ENCODE measurements around the gene PRKG1. TPM values are rescaled to one million over a fixed set of nuclear protein-coding genes. Genes with fewer than 3 reads are reported as not detected.

PRKG1 gene
- polyA plus RNA-seq, 3 donors, result not detected

DNA sequence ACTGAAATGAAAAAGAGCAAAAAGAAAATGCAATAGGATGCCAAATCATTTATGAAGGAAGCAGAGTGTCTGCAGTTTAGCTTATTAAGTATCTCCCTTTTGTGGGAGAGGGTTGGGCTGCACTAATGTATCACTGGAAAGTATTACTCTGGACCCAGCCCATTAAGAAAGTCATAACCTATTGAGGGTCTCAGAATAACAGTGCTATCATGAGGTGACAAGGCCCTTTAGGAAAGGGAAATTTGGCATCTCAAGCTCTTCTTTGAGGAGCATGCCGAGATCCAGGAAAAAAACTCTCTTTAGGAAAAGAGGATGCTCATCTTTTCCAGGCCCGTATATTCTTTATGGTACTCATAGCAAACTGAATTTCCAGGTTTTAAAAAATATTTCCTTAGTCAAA, 114.6 kb downstream of the PRKG1 start:
- no peak for DNase-seq
- Histone ChIP-seq H3K27ac (ENCODE audit: low read depth in 1 of 2, low read length in 2 of 2) (no peak overlapping the region), H2AFZ (ENCODE audit: insufficient read depth, low read depth, low read length, poor library complexity, severe bottlenecking) (no peak overlapping the region), H3K9ac (ENCODE audit: insufficient read depth, low read length, poor library complexity, severe bottlenecking) (no peak overlapping the region), H3K9me3 (replicated peaks in 1 of 2; ENCODE audit: control insufficient read depth in 1 of 2, insufficient read depth in 1 of 2, low read length in 2 of 2) (no peaks in the 10 kb centered on the region), H3K4me2 (replicated peaks; ENCODE audit: extremely low read depth, low read length, poor library complexity, severe bottlenecking) (no peak overlapping the region), H3K4me1 (ENCODE audit: control insufficient read depth in 1 of 2, insufficient read depth in 2 of 2, low read length in 2 of 2) (no peaks in the 10 kb centered on the region), H3K36me3 (replicated peaks in 1 of 2; ENCODE audit: control insufficient read depth in 1 of 2, insufficient read depth in 2 of 2, low read length in 2 of 2) (no peaks in the 10 kb centered on the region), H3K79me2 (ENCODE audit: insufficient read depth, low read length) (no peaks in the 10 kb centered on the region), H3K27me3 (ENCODE audit: control insufficient read depth in 2 of 2, insufficient read depth in 2 of 2, low read length in 2 of 2) (no peaks in the 10 kb centered on the region), H4K20me1 (ENCODE audit: insufficient read depth, low read length) (no peaks in the 10 kb centered on the region), H3K4me3 (replicated peaks in 1 of 3; ENCODE audit: low read depth in 2 of 3, low read length in 3 of 3) (no peak overlapping the region)
- TF ChIP-seq, protein P1, sequence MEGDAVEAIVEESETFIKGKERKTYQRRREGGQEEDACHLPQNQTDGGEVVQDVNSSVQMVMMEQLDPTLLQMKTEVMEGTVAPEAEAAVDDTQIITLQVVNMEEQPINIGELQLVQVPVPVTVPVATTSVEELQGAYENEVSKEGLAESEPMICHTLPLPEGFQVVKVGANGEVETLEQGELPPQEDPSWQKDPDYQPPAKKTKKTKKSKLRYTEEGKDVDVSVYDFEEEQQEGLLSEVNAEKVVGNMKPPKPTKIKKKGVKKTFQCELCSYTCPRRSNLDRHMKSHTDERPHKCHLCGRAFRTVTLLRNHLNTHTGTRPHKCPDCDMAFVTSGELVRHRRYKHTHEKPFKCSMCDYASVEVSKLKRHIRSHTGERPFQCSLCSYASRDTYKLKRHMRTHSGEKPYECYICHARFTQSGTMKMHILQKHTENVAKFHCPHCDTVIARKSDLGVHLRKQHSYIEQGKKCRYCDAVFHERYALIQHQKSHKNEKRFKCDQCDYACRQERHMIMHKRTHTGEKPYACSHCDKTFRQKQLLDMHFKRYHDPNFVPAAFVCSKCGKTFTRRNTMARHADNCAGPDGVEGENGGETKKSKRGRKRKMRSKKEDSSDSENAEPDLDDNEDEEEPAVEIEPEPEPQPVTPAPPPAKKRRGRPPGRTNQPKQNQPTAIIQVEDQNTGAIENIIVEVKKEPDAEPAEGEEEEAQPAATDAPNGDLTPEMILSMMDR (IDR thresholded peaks at IDR 0.05), result no peak
- no CpG with 5 or more reads among the region's 2 CpGs for WGBS (ENCODE audit: insufficient coverage)
- H3K9me3 Mint-ChIP-seq, result no peaks in the 10 kb centered on the region
- H3K4me1 Mint-ChIP-seq, result no peaks in the 10 kb centered on the region
- no peak overlapping the region for H3K4me3 Mint-ChIP-seq
- H3K27ac Mint-ChIP-seq, result no peak overlapping the region
- no peaks in the 10 kb centered on the region for H3K27me3 Mint-ChIP-seq (ENCODE audit: low read depth in 3 of 3)
- intact Hi-C loops (cut with micrococcal nuclease), result no loop called here
- H3K36me3 Mint-ChIP-seq, result no peaks in the 10 kb centered on the region

DNA sequence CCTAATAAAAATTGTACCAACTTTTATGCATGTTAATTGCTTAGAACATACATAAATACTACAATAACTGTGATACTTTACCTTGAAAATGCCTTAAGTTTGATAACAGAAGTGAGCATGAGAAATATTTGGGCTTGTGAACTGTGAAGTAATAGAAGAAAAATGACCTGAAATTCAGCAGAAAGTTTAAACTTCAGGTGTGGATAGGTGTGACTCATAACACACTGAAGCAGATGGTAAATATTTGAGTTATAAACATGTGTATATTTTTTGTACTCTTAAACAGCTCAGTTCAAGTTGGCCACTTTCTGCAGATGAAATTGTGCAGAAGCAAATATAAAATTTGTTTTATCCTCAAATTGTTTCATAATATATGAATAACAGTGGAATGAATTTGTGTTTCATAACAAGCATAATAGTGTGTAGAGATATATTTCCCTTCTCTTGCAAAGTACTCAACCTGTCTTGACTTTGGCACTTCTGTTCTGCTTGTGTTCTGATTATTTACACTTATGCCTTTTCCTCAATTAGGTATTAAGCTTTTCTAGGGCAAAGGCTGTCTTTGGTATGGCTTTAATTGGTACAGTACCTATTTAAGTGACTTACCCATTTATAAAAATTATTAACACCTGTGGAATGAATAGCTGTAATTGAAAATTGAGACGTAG, 122.4 kb downstream of the PRKG1 start:
- Histone ChIP-seq H3K9me3 (replicated peaks in 1 of 2; ENCODE audit: control insufficient read depth in 1 of 2, insufficient read depth in 1 of 2, low read length in 2 of 2) (no peaks in the 10 kb centered on the region), H3K27ac (ENCODE audit: low read depth in 1 of 2, low read length in 2 of 2) (no peak overlapping the region), H3K4me3 (replicated peaks in 1 of 3; ENCODE audit: low read depth in 2 of 3, low read length in 3 of 3) (no peak overlapping the region), H3K36me3 (replicated peaks in 1 of 2; ENCODE audit: control insufficient read depth in 1 of 2, insufficient read depth in 2 of 2, low read length in 2 of 2) (no peaks in the 10 kb centered on the region), H3K9ac (ENCODE audit: insufficient read depth, low read length, poor library complexity, severe bottlenecking) (no peak overlapping the region), H2AFZ (ENCODE audit: insufficient read depth, low read depth, low read length, poor library complexity, severe bottlenecking) (no peak overlapping the region), H3K4me1 (ENCODE audit: control insufficient read depth in 1 of 2, insufficient read depth in 2 of 2, low read length in 2 of 2) (no peaks in the 10 kb centered on the region), H4K20me1 (ENCODE audit: insufficient read depth, low read length) (no peaks in the 10 kb centered on the region), H3K4me2 (replicated peaks; ENCODE audit: extremely low read depth, low read length, poor library complexity, severe bottlenecking) (no peak overlapping the region), H3K79me2 (ENCODE audit: insufficient read depth, low read length) (no peaks in the 10 kb centered on the region), H3K27me3 (ENCODE audit: control insufficient read depth in 2 of 2, insufficient read depth in 2 of 2, low read length in 2 of 2) (no peaks in the 10 kb centered on the region)
- TF ChIP-seq, protein P1 (IDR thresholded peaks at IDR 0.05), result no peak
- intact Hi-C loops (cut with micrococcal nuclease), result no loop called here
- Mint-ChIP-seq H3K27me3 (ENCODE audit: low read depth in 3 of 3) (no peaks in the 10 kb centered on the region), H3K4me3 (no peak overlapping the region), H3K36me3 (no peaks in the 10 kb centered on the region), H3K4me1 (no peaks in the 10 kb centered on the region), H3K27ac (no peak overlapping the region), H3K9me3 (peaks cover 0 to 2% (median 0%) of the 10 kb centered on the region in 7 donors)
- no peak for DNase-seq
- WGBS (ENCODE audit: insufficient coverage), result no CpG with 5 or more reads among the region's 1 CpG
